B cell (primary cell): ENCODE data around the gene SYNDIG1L. TPM values are rescaled to one million over a fixed set of nuclear protein-coding genes. Genes with fewer than 3 reads are reported as not detected.

ENCODE experiments used
- ATAC-seq: fragments of 200-7000 bp; cut with Tn5 transposase; one replicate; pipeline ENCODE4 v1.10.0; 2021; ENCODE audit warnings: low read depth, mild to moderate bottlenecking, moderate number of reproducible peaks, moderate library complexity
- CTCF ChIA-PET: fragments of 350-600 bp; sonication (Branson Sonifier 250); formaldehyde crosslinking; loops from one replicate; lab custom pipeline; 2021; ENCODE audit warnings: antibody characterized with exemption, inconsistent platforms; lab: Charles Lee
- POLR2A ChIA-PET: fragments of 350-600 bp; sonication (Branson Sonifier 250); formaldehyde crosslinking; loops from one replicate; lab custom pipeline; 2021; ENCODE audit warnings: antibody characterized with exemption; lab: Charles Lee
- DNase-seq: peaks from one replicate; pipeline ENCODE4 v3.0.0; 2013
- H2AFZ ChIP-seq: 2 replicates; pipeline ENCODE4 v1.6.1; 2012; ENCODE audit warnings: mild to moderate bottlenecking, low read depth, low read length; ENCODE audit not compliant: insufficient read depth, poor library complexity, severe bottlenecking
- H3K27ac ChIP-seq, 2 donors: 1 replicate in 1 of 2; 2 replicates in 1 of 2; pipeline ENCODE4 v1.5.1; 2012 to 2013; ENCODE audit warnings: low read length in 2 of 2, mild to moderate bottlenecking in 2 of 2, moderate library complexity in 1 of 2
- H3K27me3 ChIP-seq, 4 experiments: fragments of 200-600 bp in 1 of 4; sonication (generic) in 1 of 4; replicated peaks in 1 of 4; 1 replicate in 2 of 4; 2 replicates in 2 of 4; pipeline versions ENCODE4 v1.6.1 to v1.7.0; 2013 to 2016; ENCODE audit warnings: low read length in 3 of 4, mild to moderate bottlenecking in 2 of 4, mixed read lengths in 1 of 4, moderate library complexity in 1 of 4; ENCODE audit not compliant: insufficient read depth in 4 of 4, control insufficient read depth in 3 of 4; ENCODE audit errors: control extremely low read depth in 1 of 4
- H3K36me3 ChIP-seq, 2 experiments: replicated peaks in 1 of 2; 1 replicate in 1 of 2; 2 replicates in 1 of 2; pipeline versions ENCODE4 v1.6.1 to v1.7.1; 2013; ENCODE audit warnings: low read length in 1 of 2; ENCODE audit not compliant: insufficient read depth in 2 of 2, control insufficient read depth in 1 of 2; ENCODE audit errors: control extremely low read depth in 1 of 2, extremely low read depth in 1 of 2
- H3K4me1 ChIP-seq, 2 donors: fragments of 200-600 bp in 1 of 2; sonication (generic) in 1 of 2; 1 replicate in 1 of 2; 2 replicates in 1 of 2; pipeline versions ENCODE4 v1.5.1 to v1.6.1; 2013 to 2017; ENCODE audit warnings: low read length in 2 of 2; ENCODE audit not compliant: control insufficient read depth in 2 of 2, insufficient read depth in 2 of 2
- H3K4me2 ChIP-seq: replicated peaks from 2 replicates; pipeline ENCODE3; 2012; ENCODE audit warnings: mild to moderate bottlenecking, low read depth, low read length; ENCODE audit not compliant: poor library complexity, severe bottlenecking
- H3K4me3 ChIP-seq, 5 experiments: fragments of 200-600 bp in 1 of 5; sonication (generic) in 1 of 5; 1 replicate in 3 of 5; 2 replicates in 2 of 5; pipeline versions ENCODE4 v1.5.1 to v1.7.0; 2011 to 2016; ENCODE audit warnings: low read length in 4 of 5, mild to moderate bottlenecking in 4 of 5, low read depth in 2 of 5, control low read depth in 1 of 5, moderate library complexity in 1 of 5; ENCODE audit not compliant: insufficient read depth in 1 of 5; ENCODE audit errors: control extremely low read depth in 1 of 5, extremely low read depth in 1 of 5
- H3K79me2 ChIP-seq: fragments of 200-600 bp; sonication (generic); one replicate; pipeline ENCODE4 v1.6.0; 2016; ENCODE audit warnings: low read length; ENCODE audit not compliant: control insufficient read depth, insufficient read depth
- H3K9ac ChIP-seq: fragments of 200-600 bp; sonication (generic); 2 replicates; pipeline ENCODE4 v1.6.1; 2017; ENCODE audit warnings: mild to moderate bottlenecking, low read length, moderate library complexity
- H3K9me3 ChIP-seq, 3 donors: one replicate each; pipeline versions ENCODE4 v1.6.1 to v1.7.1; 2013; ENCODE audit warnings: low read length in 2 of 3; ENCODE audit not compliant: control insufficient read depth in 2 of 3, insufficient read depth in 1 of 3; ENCODE audit errors: control extremely low read depth in 1 of 3
- H4K20me1 ChIP-seq: 2 replicates; pipeline ENCODE4 v1.6.0; 2012; ENCODE audit warnings: mild to moderate bottlenecking, low read length; ENCODE audit not compliant: insufficient read depth, control insufficient read depth, poor library complexity, severe bottlenecking
- H3K27ac Mint-ChIP-seq: one replicate; pipeline ENCODE4 v1.8.0; 2021; ENCODE audit warnings: mixed read lengths
- H3K27me3 Mint-ChIP-seq: one replicate; pipeline ENCODE4 v1.8.0; 2021; ENCODE audit warnings: mixed read lengths
- H3K4me1 Mint-ChIP-seq: one replicate; pipeline ENCODE4 v1.8.0; 2021; ENCODE audit warnings: mixed read lengths
- H3K4me3 Mint-ChIP-seq: one replicate; pipeline ENCODE4 v1.8.0; 2021; ENCODE audit warnings: mixed read lengths
- H3K9me3 Mint-ChIP-seq: one replicate; pipeline ENCODE4 v1.8.0; 2022; ENCODE audit warnings: mixed read lengths; ENCODE audit not compliant: insufficient read depth
- CTCF ChIP-seq: fragments of 200-600 bp; IDR thresholded peaks from one replicate; pipeline ENCODE4 v1.8.0; 2022; ENCODE audit warnings: antibody characterized with exemption, mild to moderate bottlenecking
- EZH2 ChIP-seq: IDR thresholded peaks from 2 replicates; pipeline ENCODE4 v1.6.1; 2012; ENCODE audit warnings: borderline replicate concordance, low read depth, mild to moderate bottlenecking, moderate library complexity, low read length; ENCODE audit not compliant: insufficient read depth, poor library complexity, severe bottlenecking
- whole genome bisulfite sequencing: methylation state at CpG from one replicate; pipeline ENCODE4 v1.1.5; 2013; ENCODE audit warnings: missing lambda C conversion rate; ENCODE audit not compliant: insufficient coverage; 5-methylcytosine and 5-hydroxymethylcytosine counted together
- intact Hi-C: fragments of 100-400 bp; cut with micrococcal nuclease; formaldehyde crosslinking; loops from one replicate; pipeline ENCODE4 v1.10.0; 2022
- polyA plus RNA-seq: library from polyadenylated mRNA; depleted of rRNA; stranded (reverse); fragments of >200 nt; gene quantifications from 2 replicates; pipeline ENCODE4 v1.2.3, GENCODE V29; 2012
- total RNA-seq, 2 donors: library from RNA; stranded (reverse); fragments of 120-200 nt in 1 of 2; gene quantifications; 1 replicate in 1 of 2; 2 replicates in 1 of 2; pipeline versions ENCODE4 v1.2.3 to v1.2.4, GENCODE V29; 2013 to 2022

SYNDIG1L gene
- total and polyA plus RNA-seq, 2 donors (not counting 1 experiment from before 2014, with no cell fraction given), result 0.16 TPM; not detected in 1

- no peaks in the 10 kb centered on the region for H3K36me3 ChIP-seq
- no peak overlapping the region for H3K4me2 ChIP-seq
- Mint-ChIP-seq H3K27ac (peak overlapping the region; percentile 22), H3K27me3 (no peaks in the 10 kb centered on the region), H3K9me3 (no peaks in the 10 kb centered on the region), H3K4me1 (peaks cover 61% of the 10 kb centered on the region), H3K4me3 (no peak overlapping the region)
- CTCF ChIA-PET, result no interaction called here
- no peak overlapping the region for H3K4me3 ChIP-seq
- H2AFZ ChIP-seq, result no peak overlapping the region
- H3K4me1 ChIP-seq, result peaks cover 35 to 49% of the 10 kb centered on the region in 2 donors
- DNase-seq (no peak), ATAC-seq (no peak)
- H4K20me1 ChIP-seq, result no peaks in the 10 kb centered on the region
- no peak overlapping the region for H3K27ac ChIP-seq
- no peak overlapping the region for H3K9ac ChIP-seq
- POLR2A ChIA-PET, result no interaction called here
- TF ChIP-seq CTCF (no peak), EZH2 (no peak)
- 98% methylated on average over 3 of the region's 4 CpGs for WGBS
- no peaks in the 10 kb centered on the region for H3K27me3 ChIP-seq
- no peaks in the 10 kb centered on the region for H3K79me2 ChIP-seq
- H3K9me3 ChIP-seq, result no peaks in the 10 kb centered on the region
- intact Hi-C loops, result no loop called here
Observed at GRCh38 chr14:74405663-74406062, 20.3 kb downstream of the SYNDIG1L start.

GRCh38 chr14:74404435-74404834 is 21.6 kb downstream of the SYNDIG1L start:
- no peak for TF ChIP-seq EZH2
- TF ChIP-seq CTCF, result no peak
- Mint-ChIP-seq H3K4me1 (peaks cover 69% of the 10 kb centered on the region), H3K27me3 (no peaks in the 10 kb centered on the region), H3K9me3 (no peaks in the 10 kb centered on the region), H3K27ac (peak overlapping the region; percentile 100), H3K4me3 (peak overlapping the region; percentile 1)
- Histone ChIP-seq H3K4me3 (no peak overlapping the region), H3K4me2 (no peak overlapping the region), H3K27me3 (no peaks in the 10 kb centered on the region), H2AFZ (no peak overlapping the region), H3K27ac (no peak overlapping the region), H3K9ac (no peak overlapping the region), H3K9me3 (no peaks in the 10 kb centered on the region), H3K79me2 (no peaks in the 10 kb centered on the region), H3K36me3 (no peaks in the 10 kb centered on the region), H4K20me1 (no peaks in the 10 kb centered on the region), H3K4me1 (peaks cover 42 to 57% of the 10 kb centered on the region in 2 donors)
- POLR2A ChIA-PET, result interaction anchor here (0.7 kb wide), 1 partner anchor 722 kb away, joined by 3 read pairs; the partner anchor contains the start of gene NEK9
- intact Hi-C loops, result loop anchor here (5.0 kb wide), 2 partner anchors 147 to 1267 kb away; partner anchors contain the start of gene PSEN1
- CTCF ChIA-PET, result no interaction called here
- 82% methylated on average over 7 of the region's 7 CpGs for WGBS
- ATAC-seq (no peak), DNase-seq (no peak)
